Trophoblast cell (in vitro differentiated cells and primary cell): ENCODE data around the gene DSCAM.

Experiments
- DNase-seq, 2 donors: peaks; one replicate each; pipeline ENCODE4 v3.0.0-alpha.2; 2016
- H2AFZ ChIP-seq: 2 replicates; pipeline ENCODE4 v1.6.1; 2013; ENCODE audit warnings: low read length, moderate library complexity, mild to moderate bottlenecking; ENCODE audit not compliant: insufficient read depth, poor library complexity
- H2AK5ac ChIP-seq: 2 replicates; pipeline ENCODE4 v1.6.1; 2013; ENCODE audit warnings: mild to moderate bottlenecking, low read length
- H2BK120ac ChIP-seq: 2 replicates; pipeline ENCODE4 v1.6.1; 2013; ENCODE audit warnings: low read length, mild to moderate bottlenecking, moderate library complexity; ENCODE audit not compliant: insufficient read depth, poor library complexity
- H2BK12ac ChIP-seq: 2 replicates; pipeline ENCODE4 v1.6.1; 2013; ENCODE audit warnings: mild to moderate bottlenecking, low read length, moderate library complexity
- H2BK5ac ChIP-seq: 2 replicates; pipeline ENCODE4 v1.6.1; 2013; ENCODE audit warnings: low read length, low read depth, moderate library complexity, mild to moderate bottlenecking; ENCODE audit not compliant: poor library complexity
- H3K14ac ChIP-seq: 2 replicates; pipeline ENCODE4 v1.6.1; 2013; ENCODE audit warnings: mild to moderate bottlenecking, low read length
- H3K18ac ChIP-seq: 2 replicates; pipeline ENCODE4 v1.6.1; 2013; ENCODE audit warnings: mild to moderate bottlenecking, low read length
- H3K23ac ChIP-seq: 2 replicates; pipeline ENCODE4 v1.6.1; 2013; ENCODE audit warnings: low read length
- H3K27ac ChIP-seq: 2 replicates; pipeline ENCODE4 v1.5.1; 2013; ENCODE audit warnings: low read depth, mild to moderate bottlenecking, inconsistent platforms, low read length, moderate library complexity
- H3K27me3 ChIP-seq: 2 replicates; pipeline ENCODE4 v1.6.1; 2013; ENCODE audit warnings: inconsistent platforms, mild to moderate bottlenecking, low read length, moderate library complexity; ENCODE audit not compliant: insufficient read depth
- H3K36me3 ChIP-seq, 2 experiments: 1 replicate in 1 of 2; 2 replicates in 1 of 2; pipeline ENCODE4 v1.6.1; 2013; ENCODE audit warnings: low read length in 2 of 2, mild to moderate bottlenecking in 2 of 2, moderate library complexity in 1 of 2; ENCODE audit not compliant: insufficient read depth in 2 of 2, control insufficient read depth in 1 of 2
- H3K4ac ChIP-seq: 2 replicates; pipeline ENCODE4 v1.6.1; 2013; ENCODE audit warnings: low read depth, mild to moderate bottlenecking, low read length, moderate library complexity
- H3K4me1 ChIP-seq, 2 experiments: 1 replicate in 1 of 2; 2 replicates in 1 of 2; pipeline ENCODE4 v1.6.1; 2013; ENCODE audit warnings: low read length in 2 of 2, mild to moderate bottlenecking in 2 of 2, moderate library complexity in 1 of 2; ENCODE audit not compliant: insufficient read depth in 2 of 2, control insufficient read depth in 1 of 2
- H3K4me2 ChIP-seq: 2 replicates; pipeline ENCODE4 v1.6.1; 2013; ENCODE audit warnings: inconsistent platforms, mild to moderate bottlenecking, low read length, moderate library complexity
- H3K4me3 ChIP-seq: 2 replicates; pipeline ENCODE4 v1.5.1; 2013; ENCODE audit warnings: mild to moderate bottlenecking, low read depth, low read length, inconsistent platforms
- H3K79me1 ChIP-seq: one replicate; pipeline ENCODE4 v1.6.1; 2013; ENCODE audit warnings: low read length
- H3K79me2 ChIP-seq: 2 replicates; pipeline ENCODE4 v1.6.1; 2013; ENCODE audit warnings: low read length, mild to moderate bottlenecking; ENCODE audit not compliant: control insufficient read depth, insufficient read depth, poor library complexity
- H3K9ac ChIP-seq: 2 replicates; pipeline ENCODE4 v1.6.1; 2013; ENCODE audit warnings: mild to moderate bottlenecking, low read length
- H3K9me3 ChIP-seq: 2 replicates; pipeline ENCODE4 v1.6.1; 2013; ENCODE audit warnings: low read depth, mild to moderate bottlenecking, control low read depth, inconsistent platforms, low read length; ENCODE audit not compliant: insufficient read depth
- H4K12ac ChIP-seq: 2 replicates; pipeline ENCODE4 v1.6.1; 2013; ENCODE audit warnings: low read depth, mild to moderate bottlenecking, low read length, moderate library complexity
- H4K8ac ChIP-seq: 2 replicates; pipeline ENCODE4 v1.6.1; 2013; ENCODE audit warnings: low read depth, mild to moderate bottlenecking, low read length, moderate library complexity
- H4K91ac ChIP-seq: one replicate; pipeline ENCODE4 v1.6.1; 2013; ENCODE audit warnings: low read depth, mild to moderate bottlenecking, low read length, moderate library complexity
- WGBS: extraction: QIAGEN DNeasy Blood & Tissue Kit; methylation state at CpG from one replicate; pipeline ENCODE4 v1.1.7; 2013; ENCODE audit warnings: missing lambda C conversion rate; ENCODE audit not compliant: insufficient read length, insufficient coverage; ENCODE audit errors: extremely low coverage; 5-methylcytosine and 5-hydroxymethylcytosine counted together

Gene DSCAM

DNA sequence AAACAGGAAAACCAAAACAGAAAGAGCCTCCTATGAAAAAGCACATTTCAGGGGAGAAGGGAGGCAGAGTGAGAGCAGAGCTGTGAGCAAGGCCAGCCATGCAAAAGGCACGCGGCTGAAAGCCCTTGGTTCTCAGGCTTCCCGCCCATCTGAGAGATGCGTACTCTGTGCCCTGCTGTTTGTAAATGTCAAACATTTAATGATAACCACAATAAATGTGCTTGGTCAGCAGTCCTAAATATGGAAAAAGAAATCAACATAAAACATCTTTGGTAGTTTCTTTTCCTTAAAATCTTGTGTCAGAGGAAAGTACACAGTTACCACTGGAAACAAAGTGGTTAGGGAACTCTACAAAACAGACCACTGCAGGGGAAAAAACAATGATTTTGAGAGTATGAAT, 283.1 kb downstream of the DSCAM start:
- no peak overlapping the region for H3K4ac ChIP-seq
- H2AFZ ChIP-seq, result no peak overlapping the region
- H4K8ac ChIP-seq, result no peak overlapping the region
- H3K18ac ChIP-seq, result no peak overlapping the region
- no peak overlapping the region for H2BK5ac ChIP-seq
- H3K14ac ChIP-seq, result no peak overlapping the region
- WGBS, result no CpG with 5 or more reads among the region's 4 CpGs
- H4K91ac ChIP-seq, result no peak overlapping the region
- H3K4me3 ChIP-seq, result no peak overlapping the region
- H4K12ac ChIP-seq, result no peak overlapping the region
- H3K79me1 ChIP-seq, result no peaks in the 10 kb centered on the region
- no peaks in the 10 kb centered on the region for H3K79me2 ChIP-seq
- H3K23ac ChIP-seq, result no peak overlapping the region
- no peak overlapping the region for H2BK12ac ChIP-seq
- H3K27ac ChIP-seq, result no peak overlapping the region
- no peaks in the 10 kb centered on the region for H3K4me1 ChIP-seq
- H2BK120ac ChIP-seq, result no peak overlapping the region
- H3K27me3 ChIP-seq, result no peaks in the 10 kb centered on the region
- H2AK5ac ChIP-seq, result no peak overlapping the region
- DNase-seq, result no peak
- H3K9me3 ChIP-seq, result peaks cover under 1% of the 10 kb centered on the region
- H3K9ac ChIP-seq, result no peak overlapping the region
- H3K4me2 ChIP-seq, result no peak overlapping the region
- no peaks in the 10 kb centered on the region for H3K36me3 ChIP-seq

- H3K4me1 ChIP-seq, result no peaks in the 10 kb centered on the region
- no peaks in the 10 kb centered on the region for H3K27me3 ChIP-seq
- no peak overlapping the region for H3K4me2 ChIP-seq
- H2AK5ac ChIP-seq, result no peak overlapping the region
- no peak overlapping the region for H2BK120ac ChIP-seq
- H3K4me3 ChIP-seq, result no peak overlapping the region
- H2BK5ac ChIP-seq, result no peak overlapping the region
- no peaks in the 10 kb centered on the region for H3K79me2 ChIP-seq
- no peak overlapping the region for H3K14ac ChIP-seq
- no peak overlapping the region for H3K9ac ChIP-seq
- no peak overlapping the region for H4K8ac ChIP-seq
- H3K18ac ChIP-seq, result no peak overlapping the region
- no peak overlapping the region for H4K12ac ChIP-seq
- no peak overlapping the region for H3K23ac ChIP-seq
- no peaks in the 10 kb centered on the region for H3K79me1 ChIP-seq
- DNase-seq, result no peak
- no peak overlapping the region for H2BK12ac ChIP-seq
- no peak overlapping the region for H3K27ac ChIP-seq
- H2AFZ ChIP-seq, result no peak overlapping the region
- WGBS, result no CpG with 5 or more reads among the region's 9 CpGs
- no peaks in the 10 kb centered on the region for H3K36me3 ChIP-seq
- H3K4ac ChIP-seq, result no peak overlapping the region
- no peaks in the 10 kb centered on the region for H3K9me3 ChIP-seq
- no peak overlapping the region for H4K91ac ChIP-seq
Observed at GRCh38 chr21:40562242-40563002, 284.5 kb downstream of the DSCAM start.

GRCh38 chr21:40556442-40556968, 290.5 kb downstream of the DSCAM start:
- Histone ChIP-seq H4K12ac (no peak overlapping the region), H4K8ac (no peak overlapping the region), H3K79me1 (no peaks in the 10 kb centered on the region), H3K79me2 (no peaks in the 10 kb centered on the region), H3K4me3 (no peak overlapping the region), H3K9me3 (no peaks in the 10 kb centered on the region), H2AK5ac (no peak overlapping the region), H3K36me3 (no peaks in the 10 kb centered on the region), H3K27ac (no peak overlapping the region), H2BK120ac (no peak overlapping the region), H3K4me2 (no peak overlapping the region), H3K18ac (no peak overlapping the region), H3K14ac (no peak overlapping the region), H3K4ac (no peak overlapping the region), H3K4me1 (no peaks in the 10 kb centered on the region), H3K27me3 (no peaks in the 10 kb centered on the region), H2AFZ (no peak overlapping the region), H4K91ac (no peak overlapping the region), H3K9ac (no peak overlapping the region), H2BK5ac (no peak overlapping the region), H3K23ac (no peak overlapping the region), H2BK12ac (no peak overlapping the region)
- no CpG with 5 or more reads among the region's 1 CpG for WGBS
- no peak for DNase-seq

DNA sequence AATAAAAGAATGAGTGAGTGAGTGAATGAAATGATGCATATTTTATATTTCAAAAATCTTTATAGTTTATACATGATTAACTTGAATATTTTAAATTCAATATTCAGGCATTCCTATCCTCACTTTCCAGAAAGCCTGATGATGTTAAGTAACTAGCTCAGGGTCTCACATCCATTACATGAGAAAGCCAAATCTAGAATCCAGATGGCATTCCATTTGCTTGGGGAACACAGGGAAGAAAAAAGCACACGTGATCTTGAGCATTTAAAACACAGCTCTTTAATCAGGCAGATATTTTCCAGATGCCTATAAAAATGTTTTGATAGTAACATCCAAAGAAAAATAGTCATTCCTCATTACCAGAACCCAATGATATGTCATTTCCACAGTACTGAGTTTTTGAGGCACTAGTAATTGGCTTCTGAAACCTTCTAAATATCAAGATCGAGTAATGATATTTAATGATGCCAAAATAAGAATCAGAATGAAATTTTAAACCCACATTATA, 291.9 kb downstream of the DSCAM start:
- Histone ChIP-seq H4K8ac (no peak overlapping the region), H2BK120ac (no peak overlapping the region), H2BK5ac (no peak overlapping the region), H2BK12ac (no peak overlapping the region), H3K4me3 (no peak overlapping the region), H3K18ac (no peak overlapping the region), H3K4me2 (no peak overlapping the region), H3K36me3 (no peaks in the 10 kb centered on the region), H3K79me1 (no peaks in the 10 kb centered on the region), H3K27me3 (no peaks in the 10 kb centered on the region), H3K23ac (no peak overlapping the region), H3K14ac (no peak overlapping the region), H3K4me1 (no peaks in the 10 kb centered on the region), H4K91ac (no peak overlapping the region), H2AK5ac (no peak overlapping the region), H3K4ac (no peak overlapping the region), H2AFZ (no peak overlapping the region), H4K12ac (no peak overlapping the region), H3K27ac (no peak overlapping the region), H3K79me2 (no peaks in the 10 kb centered on the region), H3K9ac (no peak overlapping the region), H3K9me3 (no peaks in the 10 kb centered on the region)
- DNase-seq, result no peak
- no CpG with 5 or more reads among the region's 2 CpGs for WGBS
